ENCODE results near the gene LDLRAD3. TPM values are rescaled to one million over a fixed set of nuclear protein-coding genes. Genes with fewer than 3 reads are reported as not detected.
"Not testable (repeated sequence)": the region's sequence is repeated elsewhere in the genome, so short reads cannot be mapped to it uniquely, and the experiment has no call there.

LDLRAD3 gene, protein sequence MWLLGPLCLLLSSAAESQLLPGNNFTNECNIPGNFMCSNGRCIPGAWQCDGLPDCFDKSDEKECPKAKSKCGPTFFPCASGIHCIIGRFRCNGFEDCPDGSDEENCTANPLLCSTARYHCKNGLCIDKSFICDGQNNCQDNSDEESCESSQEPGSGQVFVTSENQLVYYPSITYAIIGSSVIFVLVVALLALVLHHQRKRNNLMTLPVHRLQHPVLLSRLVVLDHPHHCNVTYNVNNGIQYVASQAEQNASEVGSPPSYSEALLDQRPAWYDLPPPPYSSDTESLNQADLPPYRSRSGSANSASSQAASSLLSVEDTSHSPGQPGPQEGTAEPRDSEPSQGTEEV
- total RNA-seq = 10.9 TPM

DNA sequence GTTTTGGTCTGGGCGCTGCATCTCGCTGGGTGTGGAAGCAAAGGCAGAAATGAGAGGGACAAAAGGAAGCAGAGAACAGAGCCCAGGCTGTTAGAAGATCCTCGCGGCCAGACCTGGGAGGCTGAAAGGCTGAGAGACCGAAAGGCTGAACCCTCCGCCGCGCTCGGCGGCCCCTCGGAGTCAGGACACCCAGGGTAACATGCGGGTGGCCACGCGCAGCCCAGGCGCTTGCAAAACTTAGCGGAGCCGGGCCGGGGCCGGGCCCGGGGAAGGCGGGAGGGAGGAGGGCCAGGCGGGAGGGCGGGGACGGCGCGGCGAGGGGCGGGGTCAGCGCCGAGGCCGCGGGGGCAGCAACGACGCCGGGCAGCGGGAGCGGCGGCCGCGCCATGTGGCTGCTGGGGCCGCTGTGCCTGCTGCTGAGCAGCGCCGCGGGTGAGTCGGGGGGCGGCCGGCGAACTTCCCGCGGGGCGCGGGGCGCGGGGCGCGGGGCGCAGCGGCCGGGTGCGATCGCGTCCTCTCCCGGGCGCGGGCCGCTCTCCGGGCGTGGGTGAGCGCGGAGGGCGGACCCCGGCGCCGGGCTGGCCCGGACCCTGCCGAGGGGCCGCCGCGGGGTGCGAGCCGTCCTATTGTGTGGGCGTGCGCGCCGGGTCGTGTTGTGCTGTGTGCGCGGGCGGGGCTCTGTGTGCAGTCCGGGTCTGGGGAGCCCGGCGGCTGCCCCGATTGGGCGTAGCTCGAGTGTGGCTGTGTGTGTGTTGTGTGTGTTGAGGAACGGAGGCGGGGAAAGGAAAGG is at the start of gene LDLRAD3:
Gene LDLRAD3, plus strand, starts transcription at position 350 of the 790 bp plus-strand sequence. Its CDS starts 37 bp downstream, at position 387.
- DNase-seq = peak; percentile 94

DNA sequence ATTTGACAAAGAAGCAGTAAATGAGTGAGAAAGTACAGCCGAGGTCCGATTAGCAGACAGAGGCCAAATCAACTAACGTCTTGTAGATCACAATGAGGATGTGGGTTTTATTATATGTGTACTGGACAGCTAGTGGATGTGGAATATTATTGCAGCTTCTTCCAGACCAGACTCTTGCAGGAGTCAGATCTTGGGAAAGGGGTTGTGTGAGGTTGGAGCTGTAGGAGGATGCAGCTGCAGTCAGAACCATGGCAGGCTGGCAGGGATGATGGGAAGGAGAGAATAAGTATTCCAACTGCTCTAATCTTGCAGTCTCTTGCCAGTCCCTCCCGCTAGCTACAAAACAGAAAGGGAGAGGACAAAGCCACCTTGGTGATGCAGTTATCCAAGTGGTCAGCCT is 46.8 kb upstream of the LDLRAD3 start:
- no peak for DNase-seq

DNA sequence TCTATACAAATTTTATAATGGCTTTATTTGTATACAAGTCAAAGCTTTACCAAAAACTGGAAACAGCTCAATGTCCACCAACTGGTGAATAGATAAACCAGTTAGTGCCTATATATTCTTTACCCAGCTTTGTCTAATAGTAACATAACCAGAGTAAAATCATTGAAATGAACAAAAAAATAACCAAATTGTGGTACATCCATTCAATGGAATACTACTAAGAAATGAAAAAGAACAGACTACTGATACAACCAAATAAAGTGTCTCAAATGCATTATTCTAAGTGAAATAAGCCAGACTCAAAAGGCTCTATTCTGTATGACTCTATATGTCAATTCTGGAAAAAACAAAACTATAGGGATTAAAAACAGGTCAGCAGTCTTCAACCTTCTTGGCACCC is 40.9 kb upstream of the LDLRAD3 start:
- no peak for DNase-seq

DNA sequence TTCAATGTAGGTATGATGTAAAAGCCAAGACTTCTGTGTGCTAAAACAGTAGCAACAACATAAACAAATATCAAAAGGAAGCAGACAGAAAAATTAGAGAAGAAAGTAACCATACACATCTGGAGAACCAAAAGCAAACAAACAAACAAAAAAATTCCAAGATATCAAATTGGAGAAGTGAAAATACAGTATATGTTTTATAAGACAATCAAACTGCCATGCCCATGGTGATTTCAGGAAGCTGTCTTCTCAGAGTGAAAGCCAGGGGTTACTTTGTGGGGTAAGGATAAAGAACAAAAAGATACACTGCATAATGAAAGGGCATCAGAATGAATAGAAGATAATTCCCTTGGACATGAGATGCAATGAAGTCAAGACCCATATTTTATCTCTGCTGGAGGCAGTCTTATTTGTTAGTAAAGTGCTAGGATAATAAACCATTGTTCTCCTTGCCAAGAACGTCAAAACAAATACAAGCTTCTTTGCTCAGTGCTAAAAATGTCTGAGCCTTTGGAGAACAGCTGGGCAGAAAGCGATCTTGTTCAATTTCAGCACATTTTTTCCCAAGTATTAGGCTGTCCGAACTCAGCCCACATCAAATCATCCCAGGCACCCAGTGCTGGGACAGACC is 38.1 kb upstream of the LDLRAD3 start:
- peak; percentile 80 for DNase-seq

DNA sequence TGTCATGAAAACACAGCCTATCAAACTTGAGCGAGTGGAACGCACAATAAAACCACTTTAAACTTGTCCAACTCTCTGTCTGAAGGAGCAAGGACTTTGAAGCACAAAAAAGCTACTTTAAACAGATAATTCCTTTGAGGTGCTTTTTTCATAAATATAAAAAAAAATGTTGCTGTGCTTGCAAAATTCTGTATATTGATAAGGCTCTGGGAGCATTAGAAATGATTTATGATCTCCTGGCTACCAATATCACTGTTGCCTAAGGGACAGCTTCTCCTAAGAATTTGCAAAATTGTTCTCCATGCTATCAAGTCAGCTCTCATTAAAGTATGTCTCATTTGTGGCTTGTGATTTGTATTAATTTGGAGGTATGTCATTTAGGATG is 37.6 kb upstream of the LDLRAD3 start:
- no peak for DNase-seq

DNA sequence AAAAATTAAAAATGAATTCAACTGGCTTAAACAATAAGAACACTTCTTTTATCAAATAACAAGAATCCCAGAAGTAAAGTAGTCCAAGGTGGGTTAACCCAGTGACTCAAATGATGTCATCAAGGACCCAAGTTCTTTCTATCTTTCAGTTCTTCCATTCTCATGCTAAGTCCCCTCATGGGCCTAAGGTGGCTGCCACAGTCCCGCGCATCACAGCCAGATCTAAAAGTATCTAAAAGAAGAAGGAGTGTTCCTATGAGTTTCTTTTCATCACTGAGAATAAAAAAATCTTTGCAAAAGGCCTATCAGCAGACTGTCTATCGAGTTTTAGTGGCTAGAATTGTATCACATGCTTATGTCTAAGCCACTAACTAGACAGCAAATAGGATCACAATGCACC is 37.2 kb upstream of the LDLRAD3 start:
- DNase-seq = no peak

DNA sequence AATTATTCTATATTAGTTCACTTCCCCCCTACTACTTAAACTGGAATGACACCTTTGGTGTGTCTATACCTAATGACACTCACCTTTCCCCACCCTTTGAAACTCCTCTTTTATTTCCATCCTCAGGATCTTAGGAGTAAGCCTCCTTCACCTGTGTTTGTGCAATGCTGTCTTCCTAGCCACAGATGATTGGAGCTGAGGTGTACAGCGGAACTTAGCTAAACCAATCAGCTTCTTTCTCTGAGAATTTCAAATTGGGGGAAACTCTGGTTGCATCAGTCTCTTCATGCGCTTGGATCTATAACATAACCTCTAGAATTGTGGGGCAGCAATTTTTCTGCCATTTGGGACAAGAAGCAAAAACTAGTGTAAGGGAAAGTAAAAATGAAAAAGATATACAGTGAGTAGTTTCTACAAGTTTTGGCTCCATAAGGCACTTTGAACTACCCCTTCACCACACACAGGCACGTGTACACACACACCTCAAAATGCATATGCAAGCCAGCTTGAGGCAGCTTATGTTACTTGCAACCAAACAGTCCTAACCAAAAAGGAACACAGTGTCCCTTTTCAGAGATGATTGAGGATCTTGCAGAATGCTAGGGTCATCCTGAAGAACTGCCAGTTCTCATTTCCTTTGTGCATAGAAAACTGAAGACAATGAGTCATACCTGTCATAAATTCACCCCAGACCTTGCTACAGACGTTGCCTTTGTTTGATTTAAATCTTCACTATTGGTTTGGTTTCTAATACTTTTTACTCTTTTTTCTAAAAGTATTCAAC is 36.0 kb upstream of the LDLRAD3 start:
- peak; percentile 64 for DNase-seq

DNA sequence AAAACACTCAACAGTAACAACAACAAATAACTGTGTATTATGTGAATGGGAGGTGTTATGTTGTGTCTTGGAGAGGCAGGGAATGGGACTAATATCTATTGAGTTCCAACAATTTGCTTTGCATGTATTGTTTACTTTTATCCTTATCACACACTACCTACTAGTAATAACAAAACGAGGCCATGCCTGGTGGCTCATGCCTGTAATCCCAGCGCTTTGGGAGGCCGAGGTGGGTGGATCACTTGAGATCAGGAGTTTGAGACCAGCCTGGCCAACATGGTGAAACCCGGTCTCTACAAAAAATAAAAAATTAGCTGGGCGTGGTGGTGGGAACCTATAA is 35.5 kb upstream of the LDLRAD3 start:
- DNase-seq = not testable (repeated sequence)

DNA sequence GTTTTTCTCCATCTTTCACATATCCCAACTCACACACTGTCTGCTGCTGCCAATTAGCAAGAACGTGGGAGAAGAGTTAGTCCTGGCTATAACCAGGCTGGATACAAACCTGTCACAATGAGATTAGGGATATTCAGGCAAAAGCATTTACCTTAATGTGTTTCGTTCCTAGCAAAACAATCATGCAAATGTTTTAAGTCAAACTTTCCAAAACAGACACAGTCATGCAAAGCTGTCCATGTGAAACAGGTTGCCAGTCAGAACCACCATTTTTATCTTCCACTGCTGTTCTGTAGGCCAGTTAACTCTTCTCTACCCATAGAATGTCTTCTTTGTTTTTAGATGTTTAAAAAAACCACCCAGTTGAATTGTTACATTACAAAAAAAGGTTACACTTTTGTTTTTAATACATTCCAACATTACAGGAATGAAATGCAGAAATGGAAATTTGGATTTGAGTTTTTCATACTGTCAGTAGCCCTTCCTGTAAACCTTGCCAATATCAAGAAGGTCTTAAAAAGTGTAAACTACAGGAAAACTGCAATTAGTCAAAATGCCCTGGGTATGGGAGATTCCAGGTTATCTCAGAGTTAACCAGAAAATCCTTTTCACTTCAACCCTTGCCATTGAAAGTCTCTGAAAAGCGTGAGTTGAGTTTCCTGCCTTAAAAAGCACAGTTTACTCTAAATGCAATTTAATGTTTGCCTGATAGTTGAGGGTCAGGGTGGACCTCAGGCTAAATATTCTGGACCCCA is 34.2 kb upstream of the LDLRAD3 start:
- no peak for DNase-seq

DNA sequence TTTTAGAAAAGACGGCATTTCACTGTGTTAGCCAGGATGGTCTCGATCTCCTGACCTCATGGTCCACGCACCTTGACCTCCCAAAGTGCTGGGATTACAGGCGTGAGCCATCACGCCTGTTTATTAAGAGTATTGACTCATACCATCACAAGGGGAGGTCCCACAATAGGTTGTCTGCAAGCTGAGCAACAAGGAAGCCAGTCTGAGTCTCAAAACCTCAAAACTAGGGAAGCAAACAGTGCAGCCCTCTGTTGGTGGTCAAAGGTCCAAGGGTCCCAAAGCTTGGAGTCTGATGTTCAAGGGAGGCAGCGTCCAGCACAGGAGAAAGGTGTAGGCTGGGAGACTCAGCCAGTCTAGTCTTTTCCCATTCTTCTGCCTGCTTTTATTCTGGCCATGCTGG is 32.8 kb upstream of the LDLRAD3 start:
- DNase-seq = no peak

DNA sequence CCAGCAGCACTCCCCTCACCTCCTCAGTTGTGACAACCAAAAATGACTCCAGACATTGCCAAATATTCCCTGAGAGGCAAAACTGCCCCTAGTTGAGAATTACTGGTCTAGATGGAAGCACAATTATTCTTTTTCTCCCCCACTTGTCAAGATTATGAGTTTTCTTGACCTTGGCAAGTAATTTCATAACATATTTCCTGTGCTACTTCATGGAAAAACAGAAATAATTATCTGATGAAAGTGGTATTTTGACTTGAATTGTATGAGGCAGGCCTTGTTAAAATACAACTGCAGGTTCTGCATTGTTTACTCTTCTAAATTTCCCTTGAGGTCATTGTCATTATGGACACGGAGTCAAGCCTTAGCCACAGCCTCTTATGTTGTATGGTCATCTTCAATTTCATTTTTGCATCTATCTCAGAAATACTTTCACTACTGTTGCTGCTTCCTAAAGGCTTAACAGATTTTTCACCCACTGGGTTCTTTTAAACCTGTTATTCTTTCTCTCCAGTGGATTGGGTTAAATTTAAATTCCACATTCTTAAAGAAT is 32.2 kb upstream of the LDLRAD3 start:
- no peak for DNase-seq

DNA sequence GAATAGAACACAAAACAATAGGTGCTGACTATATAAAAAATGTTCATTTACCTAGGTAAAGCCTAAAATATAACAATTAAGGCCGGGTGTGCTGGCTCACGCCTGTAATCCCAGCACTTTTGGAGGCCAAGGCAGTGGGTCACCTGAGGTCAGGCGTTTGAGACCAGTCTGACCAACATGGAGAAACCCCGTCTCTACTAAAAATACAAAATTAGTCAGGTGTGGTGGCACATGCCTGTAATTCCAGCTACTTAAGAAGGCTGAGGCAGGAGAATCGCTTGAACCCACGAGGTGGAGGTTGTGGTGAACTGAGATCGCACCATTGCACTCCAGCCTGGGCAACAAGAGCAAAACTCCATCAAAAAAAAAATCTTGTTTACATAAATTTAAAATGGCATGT is 31.4 kb upstream of the LDLRAD3 start:
- DNase-seq = not testable (repeated sequence)

DNA sequence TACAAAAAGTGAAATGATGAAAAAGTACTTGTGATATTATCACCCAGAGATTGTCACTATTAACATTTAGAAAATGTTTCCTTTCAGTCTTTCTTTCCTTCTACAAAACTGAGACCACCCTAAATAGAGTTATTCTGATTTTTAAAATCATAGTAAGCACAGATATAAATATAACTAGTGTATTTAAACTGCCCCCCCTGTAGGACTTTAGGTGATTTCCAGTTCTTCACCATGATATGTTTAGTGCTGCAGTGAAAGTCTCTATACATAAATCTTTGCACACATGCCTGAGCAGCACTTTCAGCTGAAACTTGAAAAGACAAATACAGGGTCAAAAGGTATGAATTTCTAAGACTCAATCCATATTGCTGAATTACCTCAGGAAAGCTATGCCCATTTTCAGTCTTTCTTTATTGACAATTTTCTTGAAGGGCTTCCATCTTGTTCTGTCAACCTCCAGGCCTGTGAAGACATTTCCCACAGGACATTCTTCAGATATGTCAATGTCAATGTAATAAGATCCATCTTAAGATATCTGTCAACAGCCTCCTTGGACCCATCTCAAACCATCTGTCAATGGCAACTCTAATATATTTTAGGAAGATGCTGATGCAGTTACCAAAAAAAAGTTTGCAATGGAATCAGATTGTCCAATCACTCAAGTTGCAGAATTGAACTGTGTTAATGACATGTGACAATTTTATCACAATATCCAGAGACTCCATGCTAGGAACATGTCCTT is 30.8 kb upstream of the LDLRAD3 start:
- no peak for DNase-seq

DNA sequence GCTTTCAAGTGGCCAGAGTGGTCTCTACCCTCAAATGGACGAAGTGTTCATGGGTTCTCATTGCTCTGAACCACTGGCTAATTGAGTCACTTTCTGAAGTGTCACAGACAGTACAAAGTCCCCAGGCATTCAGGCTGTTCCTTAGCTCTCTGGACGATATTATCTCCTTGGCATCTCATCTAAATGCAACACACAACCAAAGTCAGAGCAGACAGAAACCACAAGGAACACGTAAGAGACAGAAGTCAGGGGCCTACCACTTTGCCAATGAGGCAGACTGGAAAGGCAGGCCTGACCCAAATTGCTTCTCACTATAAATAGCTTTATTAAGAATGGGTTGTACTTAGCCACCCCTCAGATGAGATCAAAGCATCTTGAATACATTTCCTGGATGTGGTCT is 29.0 kb upstream of the LDLRAD3 start:
- DNase-seq = no peak

DNA sequence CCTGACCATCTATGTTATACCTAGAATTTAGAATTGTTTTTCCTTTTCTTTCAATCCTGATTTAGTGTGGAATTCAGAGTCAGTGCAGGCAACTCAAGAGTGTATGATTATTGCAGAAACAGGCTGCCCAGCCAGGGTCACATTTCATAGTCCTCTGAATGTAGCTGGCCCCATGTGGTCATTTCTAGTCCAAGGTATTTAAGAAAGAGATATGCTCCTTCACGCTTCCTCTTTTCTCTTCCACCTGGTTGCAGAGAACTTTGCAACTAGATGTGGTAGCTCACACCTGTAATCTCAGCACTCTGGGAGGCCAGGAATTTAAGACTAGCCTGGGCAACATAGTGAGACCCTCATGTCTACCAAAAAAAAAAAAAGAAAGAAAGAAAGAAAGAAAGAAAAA is 27.6 kb upstream of the LDLRAD3 start:
- DNase-seq = no peak

DNA sequence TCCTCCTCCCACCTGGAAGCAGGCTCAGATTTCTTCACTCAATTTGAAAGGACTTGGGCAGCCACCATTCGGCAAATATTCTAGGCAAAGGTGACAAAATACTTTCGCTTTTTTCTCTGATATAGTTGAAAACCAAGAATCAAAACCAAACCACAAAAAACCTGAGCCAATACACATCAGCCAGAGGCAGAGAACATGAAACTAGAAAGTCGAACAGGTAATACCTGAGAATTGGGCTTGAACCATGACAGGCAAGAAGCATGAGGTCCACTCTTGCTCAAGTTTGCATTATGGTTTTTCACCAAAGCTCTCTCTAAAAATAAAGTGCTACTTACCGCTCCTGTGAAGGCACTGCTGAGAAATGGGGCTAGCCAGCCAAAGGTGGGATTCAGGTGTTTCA is 26.2 kb upstream of the LDLRAD3 start:
- no peak for DNase-seq

DNA sequence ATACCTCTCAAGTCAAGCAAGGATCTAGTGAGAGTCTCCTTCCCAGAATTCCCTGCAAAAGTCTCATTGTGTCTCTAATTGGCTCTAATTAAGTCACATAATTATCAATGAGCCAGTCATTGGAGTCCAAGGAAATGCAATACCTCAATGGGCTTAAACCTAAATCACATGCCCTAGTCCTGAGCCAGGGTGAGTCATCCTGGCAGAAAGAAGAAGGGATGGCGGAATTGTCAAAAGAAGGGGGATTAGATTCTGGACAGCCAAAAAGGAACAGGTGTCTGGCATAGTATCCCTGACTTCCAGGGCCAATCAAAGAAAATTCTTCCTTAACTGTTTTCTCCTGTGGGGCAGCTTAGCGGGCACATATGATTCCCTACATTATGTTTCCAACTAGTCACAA is 25.1 kb upstream of the LDLRAD3 start:
- peak; percentile 78 for DNase-seq

DNA sequence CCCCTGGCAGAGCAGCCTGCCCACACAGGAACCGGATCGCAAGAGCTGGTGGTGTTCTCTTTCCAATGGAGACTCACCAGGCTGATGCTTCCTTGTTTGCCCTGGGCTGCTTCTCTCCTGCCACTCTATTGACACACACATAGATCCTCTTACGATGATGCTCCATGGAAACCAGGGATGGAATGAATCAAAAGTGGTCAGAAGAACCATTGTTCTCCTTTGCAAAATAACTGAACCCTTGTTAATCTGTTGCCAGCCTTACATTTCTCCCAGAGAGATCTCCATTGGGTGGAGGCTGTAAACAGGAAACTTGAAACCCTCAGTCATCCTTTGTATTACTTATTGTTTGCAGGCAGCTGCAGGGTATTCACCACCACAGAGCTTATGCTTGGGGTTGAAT is 24.6 kb upstream of the LDLRAD3 start:
- DNase-seq = peak; percentile 75

DNA sequence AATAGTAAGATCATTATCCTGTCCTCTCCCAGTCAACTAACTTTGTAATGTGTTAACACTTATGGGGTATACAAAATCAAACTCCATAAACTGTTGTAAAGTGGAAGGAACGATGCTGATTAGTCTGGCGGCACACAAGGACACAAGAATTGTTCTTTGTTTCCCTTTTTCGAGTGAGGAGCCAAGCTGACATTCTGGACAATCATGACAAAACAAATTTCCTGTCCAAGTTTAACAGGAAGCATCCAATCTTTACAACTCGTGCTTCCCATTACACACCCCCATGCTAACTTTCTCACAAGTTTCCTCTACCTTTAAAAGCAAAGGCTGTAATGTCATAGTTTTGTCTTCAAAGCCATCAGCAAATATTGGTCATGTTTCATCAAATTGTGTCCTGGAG is 20.4 kb upstream of the LDLRAD3 start:
- DNase-seq = no peak

DNA sequence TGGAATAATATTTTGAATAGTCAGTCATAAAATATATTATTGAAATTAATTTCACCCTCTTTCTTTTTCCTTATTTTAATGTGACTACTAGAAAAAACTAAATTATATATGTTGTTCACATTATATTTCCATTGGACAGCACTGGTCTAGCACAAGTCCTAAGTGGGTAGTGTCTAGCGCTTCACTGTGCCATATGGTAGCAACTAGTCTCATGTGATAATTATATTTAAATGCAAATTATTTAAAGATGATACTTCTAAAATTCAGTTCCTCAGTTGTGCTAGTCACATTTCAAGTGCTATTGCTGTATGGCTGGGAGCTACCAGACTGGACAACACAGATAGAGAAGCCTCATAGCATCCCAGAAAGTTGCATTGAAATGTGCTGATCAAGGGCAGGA is 19.1 kb upstream of the LDLRAD3 start:
- no peak for DNase-seq

DNA sequence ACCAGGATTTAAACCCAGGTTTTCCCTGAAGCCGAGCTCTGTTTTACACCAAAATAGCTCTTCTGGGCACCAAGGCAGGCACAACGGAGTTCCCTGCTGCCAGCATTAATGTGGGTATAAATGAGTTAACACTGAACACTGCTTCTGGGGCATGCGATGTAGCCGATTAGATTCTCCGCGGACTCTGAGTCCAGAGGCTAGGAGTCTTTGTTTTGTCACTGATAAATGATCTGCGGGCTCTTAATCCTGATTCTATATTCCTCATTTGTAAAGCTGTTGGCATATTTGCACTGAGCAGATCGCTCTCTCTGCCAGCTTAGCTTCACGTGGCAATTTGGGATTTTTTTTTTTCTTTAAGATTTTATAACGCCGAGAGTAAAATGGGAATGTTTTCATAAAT is 16.8 kb upstream of the LDLRAD3 start:
- DNase-seq = no peak
